Gastrocnemius medialis (tissue), 4 donors: ENCODE data around the gene CALN1.

Source experiments
- POLR2A ChIP-seq, 2 donors: fragments of 450-650 bp; IDR thresholded peaks; one replicate each; pipeline ENCODE4 v1.6.1; 2017; ENCODE audit warnings: antibody characterized with exemption in 2 of 2, mild to moderate bottlenecking in 2 of 2, moderate library complexity in 2 of 2
- TF ChIP-seq, protein P1 (sequence below), 5 experiments: fragments of 450-650 bp in 3 of 5; fragments of 200-600 bp in 2 of 5; sonication (generic) in 2 of 5; IDR thresholded peaks in 4 of 5; conservative IDR thresholded peaks in 1 of 5; 1 replicate in 4 of 5; 2 replicates in 1 of 5; pipeline ENCODE4 v1.5.1; 2016 to 2019; ENCODE audit warnings: antibody characterized with exemption in 5 of 5, mild to moderate bottlenecking in 3 of 5, moderate library complexity in 3 of 5

DNA sequence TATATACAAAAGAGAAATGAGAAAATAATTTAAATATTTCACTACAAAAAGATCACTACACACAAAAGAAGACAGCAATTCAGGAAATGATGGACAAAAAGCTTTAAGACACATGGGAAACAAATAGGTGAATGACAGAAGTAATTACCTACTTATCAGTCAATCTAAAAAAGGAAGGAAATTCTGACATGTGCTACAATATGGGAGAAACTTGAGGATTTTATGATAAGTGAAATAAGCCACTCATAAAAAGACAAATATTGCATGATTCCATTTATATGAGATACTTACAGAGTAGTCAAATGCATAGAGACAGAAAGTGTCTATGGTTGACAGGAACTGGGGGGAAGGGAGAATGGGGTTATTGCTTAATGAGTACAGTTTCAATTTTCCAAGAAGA is 339.2 kb downstream of the CALN1 start:
- no peak for TF ChIP-seq POLR2A (IDR thresholded peaks at IDR 0.05)
- TF ChIP-seq, protein P1, sequence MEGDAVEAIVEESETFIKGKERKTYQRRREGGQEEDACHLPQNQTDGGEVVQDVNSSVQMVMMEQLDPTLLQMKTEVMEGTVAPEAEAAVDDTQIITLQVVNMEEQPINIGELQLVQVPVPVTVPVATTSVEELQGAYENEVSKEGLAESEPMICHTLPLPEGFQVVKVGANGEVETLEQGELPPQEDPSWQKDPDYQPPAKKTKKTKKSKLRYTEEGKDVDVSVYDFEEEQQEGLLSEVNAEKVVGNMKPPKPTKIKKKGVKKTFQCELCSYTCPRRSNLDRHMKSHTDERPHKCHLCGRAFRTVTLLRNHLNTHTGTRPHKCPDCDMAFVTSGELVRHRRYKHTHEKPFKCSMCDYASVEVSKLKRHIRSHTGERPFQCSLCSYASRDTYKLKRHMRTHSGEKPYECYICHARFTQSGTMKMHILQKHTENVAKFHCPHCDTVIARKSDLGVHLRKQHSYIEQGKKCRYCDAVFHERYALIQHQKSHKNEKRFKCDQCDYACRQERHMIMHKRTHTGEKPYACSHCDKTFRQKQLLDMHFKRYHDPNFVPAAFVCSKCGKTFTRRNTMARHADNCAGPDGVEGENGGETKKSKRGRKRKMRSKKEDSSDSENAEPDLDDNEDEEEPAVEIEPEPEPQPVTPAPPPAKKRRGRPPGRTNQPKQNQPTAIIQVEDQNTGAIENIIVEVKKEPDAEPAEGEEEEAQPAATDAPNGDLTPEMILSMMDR (IDR thresholded peaks at IDR 0.05 in 4 of 5, conservative IDR thresholded peaks at IDR 0.05 in 1 of 5) = no peak
